Activated CD8-positive, alpha-beta T cell treated with anti-CD3 and anti-CD28 coated beads for 36 hours (primary cell): ENCODE results near the gene DPYD. TPM values are rescaled to one million over a fixed set of nuclear protein-coding genes. Genes with fewer than 3 reads are reported as not detected.

Source experiments
- ATAC-seq: fragments of 200-7000 bp; cut with Tn5 transposase; one replicate; pipeline ENCODE4 v1.10.0; 2021; ENCODE audit warnings: mild to moderate bottlenecking, moderate library complexity
- CTCF ChIA-PET: fragments of 350-600 bp; sonication (Branson Sonifier 250); formaldehyde crosslinking; loops from one replicate; lab custom pipeline; 2021; ENCODE audit warnings: antibody characterized with exemption; lab: Charles Lee
- POLR2A ChIA-PET: fragments of 350-600 bp; sonication (Branson Sonifier 250); formaldehyde crosslinking; loops from one replicate; lab custom pipeline; 2021; ENCODE audit warnings: antibody characterized with exemption; lab: Charles Lee
- DNase-seq: peaks from one replicate; pipeline ENCODE4 v3.0.0-alpha.2; 2020
- H3K27ac Mint-ChIP-seq: one replicate; pipeline ENCODE4 v1.8.0; 2021; ENCODE audit warnings: mild to moderate bottlenecking, mixed read lengths
- H3K27me3 Mint-ChIP-seq: one replicate; pipeline ENCODE4 v1.8.0; 2021; ENCODE audit warnings: mixed read lengths
- H3K36me3 Mint-ChIP-seq: one replicate; pipeline ENCODE4 v1.8.0; 2021; ENCODE audit warnings: low read depth, mixed read lengths
- H3K4me1 Mint-ChIP-seq: one replicate; pipeline ENCODE4 v1.8.0; 2021; ENCODE audit warnings: low read depth, mixed read lengths
- H3K4me3 Mint-ChIP-seq: one replicate; pipeline ENCODE4 v1.8.0; 2021; ENCODE audit warnings: mild to moderate bottlenecking, moderate library complexity, mixed read lengths
- H3K9me3 Mint-ChIP-seq: one replicate; pipeline ENCODE4 v1.8.0; 2021; ENCODE audit warnings: mixed read lengths
- intact Hi-C: fragments of 100-400 bp; cut with micrococcal nuclease; formaldehyde crosslinking; loops from one replicate; pipeline ENCODE4 v1.10.0; 2022
- total RNA-seq, 2 experiments: library from RNA; stranded (reverse); gene quantifications; one replicate each; pipeline ENCODE4 v1.2.3, GENCODE V29; 2021
- TF ChIP-seq, protein P1 (sequence below): fragments of 200-600 bp; IDR thresholded peaks from one replicate; pipeline ENCODE4 v1.8.0; 2022; ENCODE audit warnings: antibody characterized with exemption, mild to moderate bottlenecking

The DPYD gene
- total RNA-seq, 2 experiments from 2014 or later, result 10.7 to 10.8 TPM

DNA sequence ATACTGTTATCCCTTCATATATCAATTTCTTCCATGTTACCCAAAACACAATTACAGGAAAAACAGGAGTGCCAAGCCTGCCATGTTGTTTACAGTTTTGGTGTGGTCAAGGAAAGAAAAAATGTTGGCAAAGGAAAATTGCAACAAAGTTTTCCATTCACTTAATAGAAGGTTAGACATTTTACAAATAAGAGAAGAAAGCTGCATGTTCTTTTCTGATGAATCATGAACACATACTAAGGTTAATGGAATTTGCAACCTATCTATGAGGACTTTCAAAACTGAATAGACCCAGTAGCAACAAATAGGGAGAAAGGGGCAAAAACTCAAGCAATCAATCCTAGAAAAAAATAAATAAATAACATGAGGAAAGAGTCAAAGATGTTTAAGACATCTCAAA is 556.7 kb downstream of the DPYD start:
- H3K27me3 Mint-ChIP-seq, result no peaks in the 10 kb centered on the region
- H3K4me1 Mint-ChIP-seq, result no peaks in the 10 kb centered on the region
- ChIA-PET POLR2A (no interaction called here), CTCF (no interaction called here)
- DNase-seq, result no peak
- TF ChIP-seq, protein P1, sequence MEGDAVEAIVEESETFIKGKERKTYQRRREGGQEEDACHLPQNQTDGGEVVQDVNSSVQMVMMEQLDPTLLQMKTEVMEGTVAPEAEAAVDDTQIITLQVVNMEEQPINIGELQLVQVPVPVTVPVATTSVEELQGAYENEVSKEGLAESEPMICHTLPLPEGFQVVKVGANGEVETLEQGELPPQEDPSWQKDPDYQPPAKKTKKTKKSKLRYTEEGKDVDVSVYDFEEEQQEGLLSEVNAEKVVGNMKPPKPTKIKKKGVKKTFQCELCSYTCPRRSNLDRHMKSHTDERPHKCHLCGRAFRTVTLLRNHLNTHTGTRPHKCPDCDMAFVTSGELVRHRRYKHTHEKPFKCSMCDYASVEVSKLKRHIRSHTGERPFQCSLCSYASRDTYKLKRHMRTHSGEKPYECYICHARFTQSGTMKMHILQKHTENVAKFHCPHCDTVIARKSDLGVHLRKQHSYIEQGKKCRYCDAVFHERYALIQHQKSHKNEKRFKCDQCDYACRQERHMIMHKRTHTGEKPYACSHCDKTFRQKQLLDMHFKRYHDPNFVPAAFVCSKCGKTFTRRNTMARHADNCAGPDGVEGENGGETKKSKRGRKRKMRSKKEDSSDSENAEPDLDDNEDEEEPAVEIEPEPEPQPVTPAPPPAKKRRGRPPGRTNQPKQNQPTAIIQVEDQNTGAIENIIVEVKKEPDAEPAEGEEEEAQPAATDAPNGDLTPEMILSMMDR, result no peak
- H3K9me3 Mint-ChIP-seq, result peaks cover 9% of the 10 kb centered on the region
- no peak for ATAC-seq
- H3K27ac Mint-ChIP-seq, result no peak overlapping the region
- intact Hi-C loops, result no loop called here
- peaks cover 37% of the 10 kb centered on the region for H3K36me3 Mint-ChIP-seq
- H3K4me3 Mint-ChIP-seq, result no peak overlapping the region

DNA sequence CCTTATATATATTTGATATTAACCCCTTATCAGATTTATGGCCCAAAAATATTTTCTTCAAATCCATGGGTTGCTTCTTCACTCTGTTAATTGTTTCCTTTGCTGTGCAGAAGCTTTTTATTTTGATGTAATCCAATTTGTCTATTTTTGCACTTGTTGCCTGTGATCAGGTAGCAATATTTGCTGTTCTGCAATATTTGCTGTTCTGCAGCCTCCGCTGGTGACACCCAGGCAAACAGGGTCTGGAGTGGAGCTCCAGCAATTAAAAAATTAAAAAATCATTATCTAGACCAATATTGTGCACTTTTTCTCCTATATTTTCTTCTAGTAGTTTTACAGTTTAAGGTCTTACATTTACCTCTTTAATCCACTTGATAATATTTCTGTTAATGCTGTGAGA is 564.5 kb downstream of the DPYD start:
- peaks cover 39% of the 10 kb centered on the region for H3K36me3 Mint-ChIP-seq
- intact Hi-C loops, result no loop called here
- CTCF ChIA-PET, result no interaction called here
- no peaks in the 10 kb centered on the region for H3K4me1 Mint-ChIP-seq
- H3K27me3 Mint-ChIP-seq, result no peaks in the 10 kb centered on the region
- ATAC-seq (no peak), DNase-seq (no peak)
- POLR2A ChIA-PET, result no interaction called here
- TF ChIP-seq, protein P1, result no peak
- H3K27ac Mint-ChIP-seq, result no peak overlapping the region
- H3K9me3 Mint-ChIP-seq, result peaks cover 9% of the 10 kb centered on the region
- no peak overlapping the region for H3K4me3 Mint-ChIP-seq

DNA sequence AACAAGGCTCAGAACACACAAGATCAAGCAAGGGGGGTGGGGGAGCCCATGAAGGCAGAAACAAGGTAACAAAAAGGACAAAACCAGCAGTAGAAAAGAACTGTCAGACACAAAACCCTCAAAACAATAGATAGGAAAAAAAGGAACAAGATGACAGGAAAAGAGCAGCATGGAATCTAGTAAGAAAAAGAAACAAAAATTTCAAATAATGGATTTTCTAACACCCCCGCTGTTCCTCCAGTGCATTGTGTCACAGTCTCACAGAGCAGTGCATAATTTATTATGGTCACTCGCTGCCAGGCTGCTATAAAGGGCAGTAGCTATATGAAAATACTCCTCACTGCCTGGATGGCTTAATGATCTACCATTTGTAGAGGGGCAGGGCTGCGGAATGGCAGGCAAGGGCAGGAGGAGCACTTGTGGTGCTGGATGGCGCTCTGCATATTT is 567.9 kb downstream of the DPYD start:
- no peak for DNase-seq
- ChIA-PET CTCF (no interaction called here), POLR2A (no interaction called here)
- intact Hi-C loops, result no loop called here
- no peaks in the 10 kb centered on the region for H3K9me3 Mint-ChIP-seq
- H3K4me1 Mint-ChIP-seq, result peaks cover 5% of the 10 kb centered on the region
- no peak overlapping the region for H3K4me3 Mint-ChIP-seq
- no peaks in the 10 kb centered on the region for H3K27me3 Mint-ChIP-seq
- peaks cover 18% of the 10 kb centered on the region for H3K36me3 Mint-ChIP-seq
- ATAC-seq, result no peak
- TF ChIP-seq, protein P1, result no peak
- H3K27ac Mint-ChIP-seq, result no peak overlapping the region

DNA sequence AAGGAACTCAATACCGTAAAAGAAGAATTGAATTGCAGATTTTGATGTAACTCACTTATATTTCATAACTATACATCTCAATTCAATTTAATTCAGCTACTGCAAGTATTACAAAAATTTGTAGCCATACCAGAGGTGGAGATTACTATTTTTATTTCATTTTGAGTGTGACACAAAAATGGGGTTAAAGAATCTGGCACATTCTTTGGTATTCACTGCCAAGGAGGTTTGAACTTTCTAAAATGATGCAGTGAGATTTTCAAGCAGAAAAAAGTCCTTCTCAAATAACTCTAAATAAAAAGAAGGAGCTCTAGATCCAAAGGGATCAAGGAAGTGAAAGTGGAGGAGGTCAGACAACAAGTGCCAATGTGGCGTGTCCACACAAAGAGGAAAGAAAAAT is 569.0 kb downstream of the DPYD start:
- H3K4me3 Mint-ChIP-seq, result no peak overlapping the region
- TF ChIP-seq, protein P1, result no peak
- intact Hi-C loops, result no loop called here
- no peak for ATAC-seq
- DNase-seq, result no peak
- H3K9me3 Mint-ChIP-seq, result no peaks in the 10 kb centered on the region
- peaks cover 5% of the 10 kb centered on the region for H3K4me1 Mint-ChIP-seq
- peaks cover 10% of the 10 kb centered on the region for H3K36me3 Mint-ChIP-seq
- POLR2A ChIA-PET, result no interaction called here
- CTCF ChIA-PET, result no interaction called here
- H3K27ac Mint-ChIP-seq, result no peak overlapping the region
- no peaks in the 10 kb centered on the region for H3K27me3 Mint-ChIP-seq

DNA sequence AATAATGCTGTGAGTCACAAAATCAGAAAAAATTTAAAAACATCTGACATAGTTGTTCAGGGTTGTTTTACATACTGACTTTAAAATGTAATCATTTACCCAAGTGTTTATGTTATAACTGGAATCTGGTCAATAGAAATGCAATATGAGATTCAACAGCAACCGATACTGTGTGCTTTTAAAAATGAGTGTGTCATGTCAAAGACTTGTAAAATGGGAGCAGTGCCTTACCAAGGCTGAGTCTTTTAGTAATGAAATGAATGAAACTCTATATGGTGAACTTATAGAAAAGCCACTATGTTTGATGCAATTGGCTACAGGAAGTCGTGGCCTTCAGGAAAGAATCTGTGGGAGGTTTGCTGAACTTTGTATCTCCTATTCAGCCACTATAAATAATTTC is 570.2 kb downstream of the DPYD start:
- DNase-seq, result no peak
- H3K4me3 Mint-ChIP-seq, result no peak overlapping the region
- no peak overlapping the region for H3K27ac Mint-ChIP-seq
- no peaks in the 10 kb centered on the region for H3K27me3 Mint-ChIP-seq
- no peak for ATAC-seq
- H3K4me1 Mint-ChIP-seq, result peaks cover 5% of the 10 kb centered on the region
- intact Hi-C loops, result no loop called here
- peaks cover 8% of the 10 kb centered on the region for H3K36me3 Mint-ChIP-seq
- POLR2A ChIA-PET, result no interaction called here
- no peaks in the 10 kb centered on the region for H3K9me3 Mint-ChIP-seq
- CTCF ChIA-PET, result no interaction called here
- TF ChIP-seq, protein P1, result no peak
